HuH-7.5 (cell line): ENCODE measurements around the gene ZDHHC24.
"Not testable (repeated sequence)": the region's sequence is repeated elsewhere in the genome, so short reads cannot be mapped to it uniquely, and the experiment has no call there.

ENCODE experiments used
- DNase-seq: peaks from one replicate; pipeline ENCODE4 v3.0.0; 2011; ENCODE audit warnings: low spot score

ZDHHC24 gene

DNA sequence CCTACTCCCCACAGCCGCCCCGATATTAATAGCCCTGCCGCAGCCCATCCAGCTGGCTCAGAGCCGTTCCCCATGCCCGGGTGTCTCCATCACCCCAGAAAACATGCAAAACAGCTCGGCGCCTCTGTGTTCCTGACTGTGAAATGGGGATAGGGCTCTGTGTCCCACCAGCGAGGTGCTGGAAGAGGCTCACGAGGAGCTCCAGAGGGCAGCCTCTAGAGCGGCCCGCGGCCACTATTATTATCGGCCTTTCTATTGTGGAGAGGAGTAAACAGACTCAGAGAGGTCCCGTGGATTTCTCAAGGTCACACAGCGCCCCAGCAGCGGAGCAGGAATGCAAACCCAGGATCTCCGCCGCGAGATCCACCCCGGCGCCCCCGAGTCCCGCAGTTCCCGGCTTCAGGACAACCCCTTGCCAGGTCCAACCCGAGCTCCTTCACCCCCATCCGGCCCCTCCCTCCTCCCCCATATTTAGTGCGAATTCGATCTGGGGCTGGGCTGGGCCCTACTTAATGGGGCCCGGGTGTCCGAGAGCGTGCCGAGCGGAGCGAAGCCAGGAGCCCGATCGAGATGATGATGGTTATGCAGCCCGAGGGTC is 619 bp upstream of the ZDHHC24 start, which contains the start of gene ACTN3:
Gene ACTN3, plus strand, starts transcription at position 536 of the 598 bp plus-strand sequence. Its CDS starts 35 bp downstream, at position 571.
- DNase-seq = peak; percentile 95

DNA sequence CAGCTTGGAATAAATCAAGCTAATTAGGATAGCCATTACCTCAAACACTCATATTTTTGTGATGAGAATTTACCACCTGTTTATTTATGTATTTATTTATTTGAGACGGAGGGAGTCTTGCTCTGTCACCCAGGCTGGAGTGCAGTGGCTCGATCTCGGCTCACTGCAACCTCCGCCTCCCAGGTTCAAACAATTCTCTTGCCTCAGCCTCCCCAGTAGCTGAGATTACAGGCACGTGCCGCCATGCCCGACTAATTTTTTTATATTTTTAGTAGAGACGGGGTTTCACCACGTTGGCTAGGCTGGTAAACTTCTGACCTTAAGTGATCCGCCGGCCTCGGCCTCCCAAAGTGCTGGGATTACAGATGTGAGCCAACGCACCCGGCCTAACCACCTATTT is 896 bp downstream of the ZDHHC24 start:
- DNase-seq = not testable (repeated sequence)

DNA sequence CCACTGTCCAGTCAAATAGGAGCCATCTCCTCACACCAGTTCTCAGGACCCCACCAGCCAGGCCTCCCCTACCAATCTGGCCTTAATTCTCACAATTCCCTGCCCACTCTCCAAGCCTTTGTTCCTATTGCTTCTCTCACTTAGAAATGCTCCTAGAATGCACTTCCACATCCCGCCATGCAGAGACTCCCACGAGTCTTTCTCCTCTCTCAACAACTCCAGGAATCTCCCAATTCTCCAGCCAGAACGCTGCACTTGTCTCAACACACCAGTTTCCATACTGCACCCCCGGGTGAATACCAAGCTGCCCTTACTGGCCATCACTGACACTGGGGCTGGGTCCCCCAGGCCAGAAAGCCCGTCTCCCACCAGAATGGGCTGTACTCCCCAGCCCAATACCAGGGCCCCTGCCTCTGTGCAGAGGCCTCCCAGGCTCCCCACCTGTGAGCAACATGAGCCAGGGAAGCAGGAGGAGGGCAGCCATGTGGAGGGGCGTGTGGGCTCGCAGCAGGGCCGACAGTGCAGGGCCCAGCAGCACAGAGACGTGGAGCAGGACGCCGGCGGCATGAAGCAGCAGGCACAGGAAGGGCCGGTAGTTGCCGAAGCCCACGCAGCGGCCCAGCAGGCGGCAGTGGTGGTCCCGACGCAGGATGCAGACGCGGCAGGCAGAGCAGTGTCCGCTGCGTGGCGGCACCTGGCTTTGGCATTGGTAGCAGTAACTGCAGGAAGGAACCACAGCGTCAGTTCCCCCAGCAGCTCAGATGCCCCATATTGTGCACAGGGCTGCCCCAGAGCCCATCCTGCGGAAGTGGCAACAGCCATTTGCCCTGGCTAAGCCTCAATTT is 2.4 kb downstream of the ZDHHC24 start:
- no peak for DNase-seq

DNA sequence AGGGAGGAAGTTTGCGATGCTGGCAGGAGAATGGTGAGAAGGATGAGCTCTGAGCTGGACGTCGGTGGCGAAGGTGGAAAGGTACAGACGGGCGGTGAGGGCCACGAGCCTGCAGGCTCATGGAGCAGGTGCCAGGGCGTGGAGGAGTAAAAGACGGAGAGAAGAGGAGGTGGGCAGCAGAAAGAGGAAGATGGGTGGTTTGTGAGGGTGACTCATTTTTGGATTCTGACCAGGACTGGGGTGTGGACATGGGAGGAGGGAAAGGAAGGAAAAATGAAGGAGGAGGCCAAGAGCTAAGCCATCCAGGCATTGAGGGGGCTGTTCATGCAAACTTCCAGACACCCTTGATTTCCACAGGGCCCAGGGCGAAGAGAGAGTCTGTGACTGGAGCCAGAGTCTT is 3.5 kb downstream of the ZDHHC24 start:
- DNase-seq = no peak

DNA sequence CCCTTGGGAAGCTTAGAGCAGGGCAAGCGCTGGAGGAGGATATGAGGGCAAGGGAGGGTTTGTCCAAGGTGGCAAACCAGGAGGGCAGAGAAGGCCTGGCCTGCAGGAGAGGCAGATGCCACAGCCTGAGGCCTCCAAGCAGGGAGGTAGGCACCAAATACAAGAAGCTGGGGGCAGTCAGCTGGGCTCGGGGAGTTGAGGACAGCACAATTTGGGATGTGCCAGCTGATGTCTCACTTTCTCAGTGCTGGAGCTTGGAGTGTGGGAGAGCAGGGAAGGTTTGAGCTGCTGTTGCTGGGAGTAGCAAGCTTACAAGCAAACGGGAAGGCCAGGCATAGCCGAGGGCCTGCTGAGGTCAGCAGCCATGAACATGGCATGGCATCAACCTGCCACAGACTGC is 4.0 kb downstream of the ZDHHC24 start:
- DNase-seq = no peak

DNA sequence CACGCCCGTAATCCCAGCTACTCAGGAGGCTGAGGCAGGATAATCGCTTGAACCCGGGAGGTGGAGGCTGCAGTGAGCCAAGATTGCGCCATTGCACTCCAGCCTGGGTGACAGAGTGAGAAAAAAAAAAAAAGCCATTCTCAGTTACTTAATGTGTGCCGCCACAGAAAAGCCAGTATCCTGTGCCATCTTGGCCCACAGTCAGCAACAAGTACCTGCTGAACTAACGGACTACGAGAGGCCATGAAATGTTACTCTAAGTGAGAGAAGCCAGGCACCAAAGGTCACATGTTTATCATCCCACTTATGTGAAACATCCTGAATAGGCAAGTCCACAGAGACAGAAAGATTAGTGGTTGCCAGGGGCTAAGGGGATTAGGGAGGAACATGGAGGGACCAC is 5.2 kb downstream of the ZDHHC24 start:
- DNase-seq = not testable (repeated sequence)

DNA sequence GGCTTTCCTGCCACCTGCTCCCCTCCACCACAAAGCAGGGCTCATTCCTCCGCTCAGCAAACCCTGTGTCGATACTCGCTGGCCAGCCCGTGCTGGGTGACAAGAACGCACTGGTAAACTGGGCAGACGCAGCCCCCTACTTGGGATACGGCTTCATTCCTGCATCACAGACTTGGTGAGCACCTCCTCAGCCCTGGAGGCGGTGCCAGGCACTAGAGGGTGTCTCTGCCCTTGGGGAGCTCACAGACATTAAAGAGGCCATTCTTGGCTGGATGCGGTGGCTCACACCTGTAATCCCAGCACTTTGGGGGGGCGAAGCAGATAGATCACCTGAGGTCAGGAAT is 6.0 kb downstream of the ZDHHC24 start:
- DNase-seq = no peak

DNA sequence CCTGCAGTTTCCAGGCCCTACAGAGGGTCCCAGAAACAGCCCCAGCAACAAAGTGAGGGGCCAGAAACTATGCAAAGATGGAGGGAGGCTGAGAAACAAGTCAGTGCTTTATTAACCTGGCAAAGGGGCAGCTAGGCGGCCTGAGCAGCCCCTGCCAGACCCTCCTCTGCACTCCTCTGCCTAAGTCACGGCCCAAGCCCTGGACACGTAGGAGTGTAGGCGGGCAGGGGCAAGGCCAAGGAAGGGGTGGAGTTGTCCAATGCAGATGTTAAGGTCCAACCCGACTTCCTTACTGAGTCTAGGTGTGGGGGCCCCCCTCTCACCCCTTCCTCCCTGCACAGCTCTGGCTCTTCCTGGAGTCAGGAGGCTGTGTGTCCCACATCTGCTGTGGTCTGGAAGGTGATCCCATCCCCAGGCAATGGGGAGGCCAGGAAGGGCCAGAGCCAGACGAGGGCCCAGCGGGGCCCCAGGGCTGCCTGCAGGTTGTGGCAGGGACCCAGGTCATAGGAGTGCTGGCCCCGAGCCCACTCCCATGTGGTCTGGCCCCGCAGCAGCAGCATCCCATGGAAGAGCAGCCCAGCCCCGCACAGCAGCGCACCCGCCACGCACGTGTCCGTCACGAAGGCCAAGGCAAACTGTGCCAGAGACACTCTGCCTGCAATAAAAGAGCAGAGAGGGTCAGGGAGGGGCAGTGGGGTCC is 6.5 kb downstream of the ZDHHC24 start:
- no peak for DNase-seq

DNA sequence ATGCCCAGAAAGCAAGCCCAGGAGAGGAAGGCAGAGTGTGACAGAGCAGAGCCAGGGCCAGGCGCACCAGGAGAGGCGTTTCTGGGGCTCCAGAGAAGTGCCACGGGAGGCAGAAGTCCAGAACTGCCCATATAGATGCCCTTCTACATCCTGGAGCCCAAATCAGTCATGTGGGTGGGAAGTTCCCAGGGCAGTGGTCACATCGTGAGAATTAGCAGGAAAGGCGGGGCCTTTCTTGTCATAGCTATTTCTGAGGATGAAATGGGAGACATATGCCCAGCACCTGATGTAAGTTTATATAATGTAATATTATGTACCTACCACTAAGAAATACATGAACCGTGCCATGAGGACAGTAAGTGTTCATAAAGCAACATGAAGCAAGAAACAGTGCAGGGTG is 13.1 kb downstream of the ZDHHC24 start:
- DNase-seq = no peak

DNA sequence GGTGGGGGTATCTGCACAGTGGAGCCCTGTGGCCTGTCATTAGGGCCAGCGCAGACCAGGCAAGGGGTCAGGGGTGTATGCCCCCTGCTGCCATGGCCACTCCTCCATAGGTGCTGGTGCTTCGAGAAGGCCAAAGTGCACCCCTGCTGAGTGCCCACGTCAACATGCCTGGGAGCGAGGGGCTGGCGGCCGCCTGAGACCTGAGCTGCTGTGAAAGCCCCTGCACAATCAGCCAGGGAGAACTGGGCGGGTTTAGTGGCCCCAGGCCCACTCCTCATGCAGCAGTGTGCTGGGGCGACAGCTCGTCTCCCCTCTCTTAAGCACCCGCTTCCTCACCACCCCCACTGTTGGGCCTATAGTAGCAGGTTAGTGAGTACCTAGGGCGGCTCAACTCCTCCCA is 14.0 kb downstream of the ZDHHC24 start:
- no peak for DNase-seq

DNA sequence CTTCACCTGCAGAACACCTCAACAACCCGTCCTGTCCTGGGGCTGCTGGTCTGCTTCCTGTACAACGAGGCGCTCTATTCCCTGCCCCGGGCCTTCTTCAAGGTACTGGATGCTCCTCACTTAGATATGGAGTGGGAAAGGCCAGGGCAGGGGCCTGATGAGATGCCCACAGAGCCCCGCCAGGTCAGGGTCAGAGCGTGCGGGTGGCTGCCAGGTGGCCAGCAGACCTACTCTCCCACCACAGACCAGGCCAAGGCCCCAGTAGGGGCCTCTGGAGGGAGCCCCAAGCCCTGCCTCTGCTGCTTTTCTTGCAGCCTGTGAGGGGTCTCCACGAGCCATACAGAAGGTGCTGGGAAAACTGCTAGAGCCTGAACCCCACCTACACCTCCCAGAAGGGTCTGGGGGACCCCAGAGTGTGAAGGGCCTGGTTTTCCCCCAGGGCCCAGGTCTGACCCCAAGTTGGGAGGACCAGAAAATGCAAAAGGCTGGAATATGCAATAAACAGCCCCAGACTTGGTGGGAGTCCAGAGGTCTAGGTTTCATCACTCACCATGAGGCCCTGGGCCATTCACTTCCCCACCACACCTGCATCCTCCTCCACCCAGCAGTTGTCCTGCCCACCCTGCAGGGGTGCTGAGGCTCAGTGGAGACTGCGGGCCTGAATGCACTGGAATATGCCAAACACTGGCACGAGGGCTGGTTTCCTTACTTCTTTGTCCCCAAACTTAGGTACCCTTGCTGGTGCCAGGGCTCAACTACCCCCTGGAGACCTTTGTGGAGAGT is 14.7 kb downstream of the ZDHHC24 start:
- DNase-seq = no peak

DNA sequence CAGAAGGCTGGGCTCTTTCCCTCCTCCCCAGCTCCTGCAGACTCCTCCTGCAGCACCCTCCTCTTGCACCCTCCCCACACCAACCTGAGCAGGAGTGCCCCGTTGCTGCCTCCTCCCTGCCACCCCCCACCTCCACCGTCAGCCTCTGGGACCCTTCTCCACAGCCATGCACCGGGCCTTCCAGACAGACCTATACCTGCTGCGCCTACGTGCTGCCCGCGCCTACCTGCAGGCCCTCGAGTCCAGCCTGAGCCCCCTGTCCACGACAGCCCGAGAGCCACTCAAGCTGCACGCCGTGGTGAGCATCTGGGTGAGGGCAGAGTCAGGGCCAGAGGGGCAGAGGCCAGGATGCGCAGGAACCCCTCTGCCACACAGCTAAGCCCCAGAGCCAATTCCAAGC is 16.2 kb downstream of the ZDHHC24 start:
- DNase-seq = no peak

DNA sequence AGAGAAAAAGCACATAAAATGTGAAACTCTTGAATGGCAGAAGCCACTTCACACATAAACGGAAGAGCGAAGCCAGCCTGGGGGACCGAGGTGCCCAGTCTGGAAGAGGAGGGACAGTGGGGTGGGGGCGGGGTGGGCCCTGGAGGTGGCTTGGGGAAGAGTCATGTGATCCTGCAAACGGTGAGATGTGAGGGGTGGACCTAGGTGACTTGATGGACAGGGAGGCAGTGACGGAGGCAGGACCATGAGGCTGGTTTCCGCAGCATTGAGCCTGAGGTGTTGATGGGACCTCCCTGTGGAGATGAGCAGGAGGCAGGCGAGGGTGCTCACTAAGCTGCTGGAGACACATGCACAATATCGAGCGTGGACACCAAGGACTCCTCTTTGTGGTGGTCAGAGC is 16.8 kb downstream of the ZDHHC24 start:
- no peak for DNase-seq

DNA sequence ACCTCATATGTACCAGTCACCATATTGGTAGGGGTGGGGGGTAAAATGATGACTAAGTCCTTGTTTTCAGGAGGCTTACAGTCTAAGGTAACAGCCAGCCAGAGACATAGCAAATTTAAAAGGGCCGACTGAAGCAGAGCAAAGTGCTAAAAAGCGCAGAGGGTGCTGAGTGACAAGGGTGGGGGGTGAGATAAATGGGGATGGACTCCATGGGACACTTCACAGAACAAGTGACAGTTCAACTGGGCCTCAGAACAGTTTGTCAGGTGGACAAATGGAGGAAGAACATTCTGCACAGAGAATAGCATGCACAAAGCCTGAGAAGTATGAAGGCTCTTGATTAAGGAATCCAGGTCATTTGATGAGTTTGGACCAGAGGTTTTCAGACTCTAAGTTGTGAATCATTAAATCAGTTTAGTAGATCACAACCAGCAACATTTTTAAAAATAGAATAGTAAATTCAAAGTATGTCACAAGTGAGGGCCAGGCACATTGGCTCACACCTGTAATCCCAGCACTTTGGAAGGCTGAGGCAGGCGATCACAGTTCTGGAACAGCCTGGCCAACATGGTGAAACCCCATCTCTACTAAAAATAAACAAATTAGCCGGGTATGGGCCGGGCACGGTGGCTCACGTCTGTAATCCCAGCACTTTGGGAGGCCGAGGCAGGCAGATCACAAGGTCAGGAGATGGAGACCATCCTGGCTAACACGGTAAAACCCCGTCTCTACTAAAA is 21.4 kb downstream of the ZDHHC24 start:
- DNase-seq = no peak

DNA sequence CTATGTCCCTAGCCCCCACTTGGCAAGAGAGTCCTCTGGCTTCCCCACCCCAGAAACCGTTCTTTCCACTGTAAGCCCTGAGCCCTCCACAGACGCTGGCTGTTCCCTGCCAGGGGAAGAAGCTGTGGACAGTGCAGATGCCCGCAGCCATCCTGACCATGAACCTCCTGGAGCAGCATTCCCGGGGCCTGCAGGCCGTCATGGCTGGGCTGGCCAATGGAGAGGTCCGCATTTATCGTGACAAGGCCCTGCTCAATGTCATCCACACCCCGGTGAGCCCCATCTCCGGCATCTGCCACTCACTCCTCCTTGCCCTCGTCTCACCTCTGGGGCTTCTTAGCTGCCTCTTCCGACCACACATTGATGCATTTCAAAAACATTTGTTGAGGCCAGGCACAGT is 22.2 kb downstream of the ZDHHC24 start:
- no peak for DNase-seq

DNA sequence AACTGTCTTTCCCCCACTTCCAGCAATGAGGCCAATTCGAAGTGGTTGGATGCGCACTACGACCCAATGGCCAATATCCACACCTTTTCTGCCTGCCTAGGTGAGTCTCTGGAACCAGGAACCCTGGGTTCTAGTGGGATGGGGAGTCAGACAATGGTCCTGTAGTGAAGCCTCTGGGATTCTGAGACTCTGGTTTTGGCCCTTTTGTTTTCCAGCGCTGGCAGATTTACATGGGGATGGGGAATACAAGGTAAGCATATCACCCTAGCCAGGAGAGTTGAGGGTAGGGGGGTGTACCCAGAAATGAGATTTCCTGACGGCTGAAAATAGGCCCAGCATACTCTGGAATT is 34.9 kb downstream of the ZDHHC24 start:
- no peak for DNase-seq

DNA sequence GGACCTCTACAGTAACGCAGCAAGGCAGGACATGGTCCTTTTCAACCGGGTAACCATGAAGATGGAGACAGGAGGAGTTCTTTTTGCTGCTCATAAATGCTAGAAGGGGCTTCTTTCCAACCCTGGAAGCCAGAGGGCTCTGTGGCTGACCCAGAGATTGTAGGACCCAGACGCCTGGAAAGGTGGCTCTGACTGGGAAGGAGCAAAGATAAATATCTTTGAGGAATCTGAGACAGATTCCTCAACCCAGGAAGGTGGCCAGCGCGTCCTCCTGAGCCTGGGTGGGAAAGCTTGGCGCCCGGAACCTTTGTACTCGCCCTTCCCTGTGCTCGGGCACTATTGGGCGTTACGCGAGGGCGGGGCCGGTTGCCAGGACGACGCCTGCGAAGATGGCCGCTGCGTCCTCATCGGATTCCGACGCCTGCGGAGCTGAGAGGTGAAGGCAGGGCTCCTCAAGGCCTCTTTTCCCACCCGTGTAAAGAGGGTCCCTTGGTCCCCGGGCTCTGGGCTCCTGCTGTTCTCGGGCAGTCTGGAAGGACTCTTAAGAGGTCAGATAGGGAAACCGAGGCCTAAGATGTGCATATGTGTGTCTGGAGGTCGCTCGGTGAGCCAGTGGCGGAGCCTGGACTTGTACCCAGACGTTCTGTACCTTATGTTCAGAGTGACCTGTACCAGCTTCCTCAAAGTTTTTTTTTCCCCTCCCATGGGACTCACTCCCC is 35.4 kb downstream of the ZDHHC24 start, which contains the start of gene BBS1:
Gene BBS1, plus strand, starts transcription at position 365 of the 719 bp plus-strand sequence. Its CDS starts 25 bp downstream, at position 390.
- DNase-seq = peak; percentile 100

DNA sequence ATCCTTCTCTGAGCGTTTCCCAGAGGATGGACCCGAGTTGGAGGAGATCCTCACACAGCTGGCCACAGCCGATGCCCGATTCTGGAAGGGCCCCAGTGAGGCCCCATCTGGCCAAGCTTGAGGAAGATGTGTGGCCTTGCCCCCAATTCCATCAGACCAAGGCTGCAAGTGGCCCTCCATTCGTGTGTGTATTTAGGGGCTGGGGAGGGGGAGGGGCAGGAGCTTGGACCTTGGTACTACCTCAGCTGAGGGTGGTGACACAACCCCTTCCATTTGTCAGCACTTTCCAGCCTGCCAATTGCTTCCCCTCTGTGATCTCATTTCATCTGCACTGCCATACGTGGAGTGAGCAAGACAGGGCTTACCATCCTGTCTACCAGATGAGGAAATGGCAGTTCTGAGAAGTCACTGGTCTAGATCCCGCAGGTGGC is 36.7 kb downstream of the ZDHHC24 start:
- DNase-seq = no peak

DNA sequence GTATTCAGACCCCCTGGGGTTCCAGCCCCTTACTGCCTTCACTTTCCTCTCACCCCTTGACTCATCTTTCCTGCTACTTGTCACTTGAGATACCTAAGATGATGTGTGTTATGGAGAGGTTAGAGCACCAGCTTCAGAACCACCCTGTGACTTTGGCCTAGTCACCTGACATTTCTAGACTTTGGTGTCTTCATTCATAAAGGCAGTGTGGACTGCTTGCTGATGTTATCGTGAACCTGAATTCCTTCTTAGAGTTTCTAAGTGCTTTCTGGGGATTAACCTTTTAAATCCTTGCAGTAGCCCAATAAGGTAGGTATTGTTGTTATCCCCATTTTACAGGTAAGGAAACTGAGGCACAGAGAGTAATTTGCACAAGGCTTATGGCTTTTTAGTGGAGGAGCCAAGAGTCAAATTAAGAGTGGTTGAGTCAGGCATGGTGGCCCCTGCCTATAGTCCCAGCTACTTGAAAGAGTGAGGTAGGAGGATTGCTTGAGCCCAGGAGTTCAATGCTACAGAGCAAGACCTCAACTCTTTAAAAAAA is 40.5 kb downstream of the ZDHHC24 start:
- no peak for DNase-seq

DNA sequence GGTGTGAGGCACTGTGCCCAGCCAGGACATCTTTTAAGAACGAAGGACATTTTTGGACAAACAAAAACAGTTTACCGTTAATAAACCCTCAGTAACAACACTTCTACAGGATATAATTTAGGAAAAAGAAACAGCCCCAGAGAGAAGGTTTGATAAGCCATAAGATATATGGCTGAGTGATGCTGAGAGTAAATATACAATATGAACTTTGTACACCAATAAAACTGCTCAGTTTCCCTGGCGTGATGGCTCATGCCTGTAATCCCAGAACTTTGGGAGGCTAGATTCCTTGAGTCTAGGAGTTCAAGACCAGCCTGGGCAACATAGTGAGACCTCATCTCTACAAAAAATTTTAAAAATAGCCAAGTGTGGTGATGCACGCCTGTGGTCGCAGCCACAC is 47.3 kb downstream of the ZDHHC24 start:
- DNase-seq = no peak

DNA sequence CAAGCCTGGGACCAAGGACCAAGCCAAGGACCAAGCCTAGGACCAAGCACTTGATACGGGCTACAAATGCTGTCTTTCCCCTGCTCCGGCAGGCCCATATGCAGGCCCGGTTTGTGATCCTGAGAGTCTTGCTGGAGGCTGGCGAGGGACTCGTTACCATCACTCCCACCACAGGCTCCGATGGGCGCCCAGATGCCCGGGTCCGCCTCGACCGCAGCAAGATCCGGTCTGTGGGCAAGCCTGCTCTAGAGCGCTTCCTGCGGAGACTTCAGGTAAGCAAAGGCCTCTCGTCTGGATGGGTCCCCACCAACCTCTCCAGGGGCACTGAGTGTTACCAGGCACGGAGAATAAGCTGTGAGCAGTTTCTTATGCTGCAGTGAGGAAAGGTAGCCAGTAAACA is 48.6 kb downstream of the ZDHHC24 start:
- DNase-seq = no peak
